Measurements from ENCODE around the gene SULT1C3.

Gene SULT1C3

GRCh38 chr2:108226564-108226963 is 13.2 kb upstream of the SULT1C3 start:
- no peaks in the 10 kb centered on the region for H3K4me1 Mint-ChIP-seq
- no peak for ATAC-seq (replicated peaks)
- no peak for DNase-seq
- peaks cover 0 to 4% of the 10 kb centered on the region in 2 donors for H3K36me3 Mint-ChIP-seq
- no peak overlapping the region for H3K27ac Mint-ChIP-seq
- H3K4me3 Mint-ChIP-seq: no peak overlapping the region
- peaks cover 11 to 17% of the 10 kb centered on the region in 2 donors for H3K9me3 Mint-ChIP-seq
- peaks cover 0 to 11% of the 10 kb centered on the region in 2 donors for H3K27me3 Mint-ChIP-seq

- Mint-ChIP-seq H3K4me1 (no peaks in the 10 kb centered on the region), H3K27me3 (peaks cover 0 to 11% of the 10 kb centered on the region in 2 donors), H3K27ac (no peak overlapping the region), H3K9me3 (peaks cover 9 to 10% of the 10 kb centered on the region in 2 donors), H3K36me3 (peaks cover 0 to 4% of the 10 kb centered on the region in 2 donors), H3K4me3 (no peak overlapping the region)
- no peak for ATAC-seq (replicated peaks)
- no peak for DNase-seq
These were observed 11.8 kb upstream of the SULT1C3 start for GRCh38 chr2:108228006-108228405.

DNA sequence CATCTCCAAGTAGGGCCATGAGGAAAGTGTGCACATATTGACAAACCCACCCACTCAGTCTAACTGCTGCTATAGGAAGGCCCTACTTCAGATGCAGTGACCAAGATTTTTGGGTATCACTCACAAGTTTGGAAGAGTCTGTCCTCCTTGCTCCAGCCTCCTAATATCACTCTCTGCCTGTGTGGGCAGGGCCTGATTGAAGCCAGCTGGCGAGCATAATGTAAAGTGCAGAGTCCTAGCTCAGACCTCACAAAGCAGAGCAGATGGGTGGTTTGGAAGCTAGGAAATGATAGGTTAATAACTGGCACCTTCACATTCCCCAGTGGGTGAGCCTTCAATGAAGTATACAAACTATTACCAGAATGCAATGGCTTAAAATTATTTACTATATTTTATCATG is 11.2 kb upstream of the SULT1C3 start:
- Mint-ChIP-seq H3K9me3 (peaks cover 5 to 7% of the 10 kb centered on the region in 2 donors), H3K4me1 (no peaks in the 10 kb centered on the region), H3K36me3 (peaks cover 0 to 3% of the 10 kb centered on the region in 2 donors), H3K27ac (no peak overlapping the region), H3K27me3 (peaks cover 0 to 11% of the 10 kb centered on the region in 2 donors), H3K4me3 (no peak overlapping the region)
- DNase-seq: no peak
- ATAC-seq (replicated peaks): no peak

DNA sequence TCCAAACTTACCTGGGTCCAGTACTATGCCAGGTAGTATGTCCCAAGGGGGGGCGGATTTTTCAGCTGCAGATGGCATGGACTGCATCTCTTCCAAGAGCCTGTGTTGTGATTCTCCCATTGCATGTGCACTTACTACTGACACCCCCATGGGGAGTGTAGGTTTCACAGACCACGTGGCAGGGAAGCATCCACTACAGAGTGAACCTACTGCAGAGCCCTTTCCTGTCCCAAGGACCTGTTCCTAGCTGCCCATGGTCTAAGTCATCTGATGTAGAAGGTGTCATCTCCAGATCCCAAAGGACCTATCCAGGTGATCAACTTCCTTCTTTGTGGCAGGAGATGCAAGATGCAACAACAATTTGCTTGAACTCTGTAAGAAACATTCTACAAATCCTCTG is 9.9 kb upstream of the SULT1C3 start:
- H3K36me3 Mint-ChIP-seq: no peaks in the 10 kb centered on the region
- peaks cover 0 to 11% of the 10 kb centered on the region in 2 donors for H3K27me3 Mint-ChIP-seq
- no peak overlapping the region for H3K27ac Mint-ChIP-seq
- peaks cover 0 to 4% of the 10 kb centered on the region in 2 donors for H3K9me3 Mint-ChIP-seq
- no peak overlapping the region for H3K4me3 Mint-ChIP-seq
- DNase-seq (no peak), ATAC-seq (replicated peaks) (no peak)
- H3K4me1 Mint-ChIP-seq: no peaks in the 10 kb centered on the region

DNA sequence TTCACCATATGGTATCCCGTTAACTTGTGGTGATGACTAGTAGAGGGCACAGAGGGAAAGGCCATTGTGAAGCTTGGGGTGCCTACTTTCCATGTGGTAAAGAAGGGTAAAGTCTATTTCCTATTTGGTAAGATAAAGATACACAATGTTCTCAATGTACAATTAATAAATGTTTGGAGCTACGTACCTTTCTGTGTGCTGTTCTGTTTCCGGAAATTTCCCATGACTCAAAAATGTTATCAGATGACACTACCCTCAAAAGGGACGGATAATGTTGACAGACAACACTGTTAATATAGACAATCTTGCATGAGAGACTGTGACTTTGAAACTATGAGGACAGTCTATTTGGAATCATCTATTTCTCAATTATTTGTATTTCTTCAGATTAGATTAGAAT is 4.2 kb upstream of the SULT1C3 start:
- Mint-ChIP-seq H3K27ac (no peak overlapping the region), H3K36me3 (no peaks in the 10 kb centered on the region), H3K4me3 (no peak overlapping the region), H3K9me3 (peaks cover 0 to 7% of the 10 kb centered on the region in 2 donors), H3K4me1 (no peaks in the 10 kb centered on the region), H3K27me3 (no peaks in the 10 kb centered on the region)
- DNase-seq (no peak), ATAC-seq (replicated peaks) (no peak)

GRCh38 chr2:108236676-108237335 is 3.0 kb upstream of the SULT1C3 start:
- no peak overlapping the region for H3K27ac Mint-ChIP-seq
- no peak overlapping the region for H3K4me3 Mint-ChIP-seq
- H3K36me3 Mint-ChIP-seq: no peaks in the 10 kb centered on the region
- H3K27me3 Mint-ChIP-seq: no peaks in the 10 kb centered on the region
- DNase-seq: no peak
- no peak for ATAC-seq (replicated peaks)
- no peaks in the 10 kb centered on the region for H3K4me1 Mint-ChIP-seq
- H3K9me3 Mint-ChIP-seq: peaks cover 0 to 7% of the 10 kb centered on the region in 2 donors

- no peak for ATAC-seq (replicated peaks)
- Mint-ChIP-seq H3K4me3 (no peak overlapping the region), H3K27ac (no peak overlapping the region), H3K27me3 (no peaks in the 10 kb centered on the region), H3K9me3 (peaks cover 4 to 6% of the 10 kb centered on the region in 2 donors), H3K36me3 (no peaks in the 10 kb centered on the region), H3K4me1 (no peaks in the 10 kb centered on the region)
- DNase-seq: no peak
These were observed 1.2 kb downstream of the SULT1C3 start for GRCh38 chr2:108240966-108241365.

DNA sequence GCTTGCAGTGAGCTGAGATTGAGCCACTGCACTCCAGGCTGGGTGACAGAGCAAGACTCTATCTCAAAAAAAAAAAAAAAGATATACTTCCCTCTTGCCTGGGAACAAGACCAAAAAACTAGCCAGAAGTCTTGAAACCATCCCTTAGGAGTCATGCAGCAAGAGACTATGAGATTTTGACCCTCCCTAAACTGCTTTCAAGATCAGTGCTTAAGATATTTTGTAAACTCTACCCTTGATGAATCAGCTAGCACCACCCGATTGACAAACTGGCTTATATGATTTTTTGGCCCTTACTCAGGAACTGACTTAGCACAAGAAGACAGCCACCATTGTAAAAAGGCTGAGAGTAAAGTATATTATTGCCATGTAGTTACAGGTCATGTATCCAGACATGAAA is 3.8 kb downstream of the SULT1C3 start:
- ATAC-seq (replicated peaks) (no peak), DNase-seq (no peak)
- no peak overlapping the region for H3K27ac Mint-ChIP-seq
- no peaks in the 10 kb centered on the region for H3K36me3 Mint-ChIP-seq
- H3K4me3 Mint-ChIP-seq: no peak overlapping the region
- no peaks in the 10 kb centered on the region for H3K27me3 Mint-ChIP-seq
- no peaks in the 10 kb centered on the region for H3K4me1 Mint-ChIP-seq
- peaks cover 0 to 7% of the 10 kb centered on the region in 2 donors for H3K9me3 Mint-ChIP-seq

GRCh38 chr2:108244667-108245414 is 5.1 kb downstream of the SULT1C3 start:
- H3K27ac Mint-ChIP-seq: no peak overlapping the region
- DNase-seq: no peak

GRCh38 chr2:108253106-108253505 is 13.3 kb downstream of the SULT1C3 start:
- DNase-seq (no peak), ATAC-seq (replicated peaks) (no peak)
- Mint-ChIP-seq H3K4me3 (no peak overlapping the region), H3K36me3 (no peaks in the 10 kb centered on the region), H3K9me3 (no peaks in the 10 kb centered on the region), H3K4me1 (no peaks in the 10 kb centered on the region), H3K27ac (no peak overlapping the region), H3K27me3 (peaks cover 0 to 7% of the 10 kb centered on the region in 2 donors)

More at GRCh38 chr2:108244667-108245414, 5.1 kb downstream of the SULT1C3 start:
- H3K9me3 Mint-ChIP-seq: peaks cover 0 to 7% of the 10 kb centered on the region in 2 donors
- no peak for ATAC-seq (replicated peaks)
- H3K4me3 Mint-ChIP-seq: no peak overlapping the region
- H3K4me1 Mint-ChIP-seq: no peaks in the 10 kb centered on the region
- no peaks in the 10 kb centered on the region for H3K36me3 Mint-ChIP-seq
- H3K27me3 Mint-ChIP-seq: no peaks in the 10 kb centered on the region

- Mint-ChIP-seq H3K4me3 (no peak overlapping the region), H3K27me3 (peaks cover 0 to 1% of the 10 kb centered on the region in 2 donors), H3K4me1 (no peaks in the 10 kb centered on the region), H3K27ac (no peak overlapping the region), H3K36me3 (no peaks in the 10 kb centered on the region), H3K9me3 (no peaks in the 10 kb centered on the region)
- DNase-seq (no peak), ATAC-seq (replicated peaks) (no peak)
These were observed 18.1 kb downstream of the SULT1C3 start for GRCh38 chr2:108257757-108258331.

GRCh38 chr2:108260773-108261172 is 21.0 kb downstream of the SULT1C3 start:
- Mint-ChIP-seq H3K9me3 (no peaks in the 10 kb centered on the region), H3K27ac (no peak overlapping the region), H3K27me3 (no peaks in the 10 kb centered on the region), H3K36me3 (no peaks in the 10 kb centered on the region), H3K4me3 (no peak overlapping the region), H3K4me1 (no peaks in the 10 kb centered on the region)
- DNase-seq (no peak), ATAC-seq (replicated peaks) (no peak)

DNA sequence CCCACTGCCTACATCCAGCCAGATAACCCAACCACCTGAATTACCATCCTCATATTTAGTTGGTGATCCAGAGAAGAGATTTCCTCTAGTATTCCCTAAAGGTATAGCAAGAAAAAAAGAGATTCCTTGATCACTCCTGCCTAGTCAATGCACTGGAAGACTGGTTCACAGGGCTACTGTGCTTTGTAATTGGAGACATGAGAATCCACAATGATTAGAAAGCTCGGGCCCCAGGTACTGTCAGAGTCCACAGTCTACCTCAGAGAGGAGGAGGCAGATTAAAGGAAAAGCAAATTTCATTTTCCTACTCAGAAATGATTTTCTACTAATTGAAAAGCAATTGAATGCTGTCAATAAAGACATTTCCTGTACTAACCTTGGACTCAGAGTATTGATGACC is 22.3 kb downstream of the SULT1C3 start:
- Mint-ChIP-seq H3K4me3 (no peak overlapping the region), H3K27me3 (no peaks in the 10 kb centered on the region), H3K9me3 (no peaks in the 10 kb centered on the region), H3K27ac (no peak overlapping the region), H3K36me3 (no peaks in the 10 kb centered on the region), H3K4me1 (no peaks in the 10 kb centered on the region)
- ATAC-seq (replicated peaks): no peak
- no peak for DNase-seq

DNA sequence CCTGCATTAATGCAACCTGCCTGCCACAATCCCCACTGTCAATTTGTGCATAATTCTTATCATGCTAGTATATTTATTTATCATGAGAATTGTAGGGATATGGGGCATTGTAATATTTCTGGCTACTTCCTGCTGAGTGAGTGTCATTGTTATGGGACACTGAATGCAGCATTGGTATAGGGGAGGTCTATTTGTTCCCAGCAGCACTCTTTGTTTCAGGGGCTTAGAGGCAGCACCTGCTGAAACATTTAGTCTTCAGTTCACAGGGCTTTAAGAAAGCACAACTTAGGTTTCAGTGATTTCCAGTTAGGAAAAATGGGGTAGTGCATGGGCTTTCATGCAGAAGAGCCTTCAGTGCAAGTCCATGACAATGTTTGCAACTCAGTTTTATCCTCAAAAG is 23.6 kb downstream of the SULT1C3 start:
- ATAC-seq (replicated peaks): no peak
- Mint-ChIP-seq H3K36me3 (no peaks in the 10 kb centered on the region), H3K27ac (no peak overlapping the region), H3K4me3 (no peak overlapping the region), H3K4me1 (no peaks in the 10 kb centered on the region), H3K27me3 (no peaks in the 10 kb centered on the region), H3K9me3 (no peaks in the 10 kb centered on the region)
- DNase-seq: no peak

- Mint-ChIP-seq H3K27ac (no peak overlapping the region), H3K4me3 (no peak overlapping the region), H3K27me3 (peaks cover 4 to 13% of the 10 kb centered on the region in 2 donors), H3K4me1 (no peaks in the 10 kb centered on the region), H3K9me3 (no peaks in the 10 kb centered on the region), H3K36me3 (no peaks in the 10 kb centered on the region)
- no peak for ATAC-seq (replicated peaks)
- DNase-seq: no peak
These were observed 26.4 kb downstream of the SULT1C3 start for GRCh38 chr2:108266218-108266617.
